Pancreas (tissue), 10 donors: Measurements from ENCODE around the gene SH3YL1. TPM values are rescaled to one million over a fixed set of nuclear protein-coding genes. Genes with fewer than 3 reads are reported as not detected.

ENCODE experiments used
- ATAC-seq, 4 donors: fragments of 200-7000 bp; cut with Tn5 transposase; one replicate each; pipeline versions ENCODE4 v1.8.0 to v1.9.1; 2020; ENCODE audit warnings: mild to moderate bottlenecking in 4 of 4, moderate library complexity in 4 of 4
- DNase-seq, 6 donors: peaks; one replicate each; pipeline ENCODE4 v3.0.0-alpha.2; 2020
- FAIRE-seq: peaks from 2 replicates; lab custom pipeline; 2012; peaks lifted over from hg19 to GRCh38; lab: Jason Lieb, UNC
- H3K27ac ChIP-seq, 4 donors: fragments of 200-600 bp; sonication (generic); 1 replicate in 3 of 4; 2 replicates in 1 of 4; pipeline versions ENCODE4 v1.5.0 to v1.8.0; 2020
- H3K27me3 ChIP-seq, 4 donors: fragments of 200-600 bp; one replicate each; pipeline ENCODE4 v1.8.0; 2021
- H3K36me3 ChIP-seq, 3 donors: fragments of 200-600 bp; sonication (generic) in 1 of 3; one replicate each; pipeline versions ENCODE4 v1.5.0 to v1.8.0; 2020 to 2021
- H3K4me1 ChIP-seq, 3 donors: fragments of 200-600 bp; one replicate each; pipeline ENCODE4 v1.8.0; 2021
- H3K4me3 ChIP-seq, 4 donors: fragments of 200-600 bp; sonication (generic) in 2 of 4; one replicate each; pipeline versions ENCODE4 v1.5.0 to v1.8.0; 2020 to 2021
- H3K9me3 ChIP-seq, 4 donors: fragments of 200-600 bp; one replicate each; pipeline ENCODE4 v1.8.0; 2021
- WGBS, 2 donors: extraction: QIAGEN DNeasy Blood & Tissue Kit; methylation state at CpG; one replicate each; pipeline ENCODE4 v1.1.7; 2013; 5-methylcytosine and 5-hydroxymethylcytosine counted together
- intact Hi-C, 3 donors: fragments of 100-400 bp; cut with DNase I; formaldehyde crosslinking; loops; one replicate each; pipeline versions ENCODE4 v1.11.1 to v1.14.2; 2022
- polyA plus RNA-seq, 2 donors: library from polyadenylated mRNA; stranded (reverse); fragments of 200-250 nt; gene quantifications; one replicate each; pipeline ENCODE4 v1.2.3, GENCODE V29; 2013
- total RNA-seq, 6 donors: library from RNA; stranded (reverse); fragmentation: NEBNext Ultra II Directional in 4 of 6; extraction: Animal tissue kit (Norgen Biotek cat#: 25700) in 4 of 6; gene quantifications; one replicate each; pipeline versions ENCODE4 v1.2.1 to v1.2.4, GENCODE V29; 2021 to 2023
- TF ChIP-seq, protein P1 (sequence below), 4 donors: fragments of 200-600 bp; sonication (generic) in 3 of 4; IDR thresholded peaks; one replicate each; pipeline versions ENCODE4 v1.5.0 to v1.8.0; 2021; ENCODE audit warnings: antibody characterized with exemption in 4 of 4
- donor health status: healthy with polysubstance abuse.
- donor health status: DM: no; HTN: no; CAD: no; lungs with moderate emphysema.
- donor health status: DM: no; HTN: no; CAD: no.
- donor health status: control.
- donor health status: control.
- donor health status: Bipolar disorder and iron deficiency.
- donor health status: DM: yes; HTN: yes; CAD: no.
- donor health status: DM: no; HTN: no; CAD: no.
- donor health status: DM: no; HTN: no; CAD: no.
- donor health status: DM: yes; HTN: yes; CAD: no.

Gene SH3YL1
- 100 to 1,000 TPM in 4 of 6 donors, 10 to 100 TPM in 2; 63.7 to 134 (median 118) TPM for total RNA-seq
- polyA plus RNA-seq, result 100 to 1,000 TPM; 110 to 162 TPM

DNA sequence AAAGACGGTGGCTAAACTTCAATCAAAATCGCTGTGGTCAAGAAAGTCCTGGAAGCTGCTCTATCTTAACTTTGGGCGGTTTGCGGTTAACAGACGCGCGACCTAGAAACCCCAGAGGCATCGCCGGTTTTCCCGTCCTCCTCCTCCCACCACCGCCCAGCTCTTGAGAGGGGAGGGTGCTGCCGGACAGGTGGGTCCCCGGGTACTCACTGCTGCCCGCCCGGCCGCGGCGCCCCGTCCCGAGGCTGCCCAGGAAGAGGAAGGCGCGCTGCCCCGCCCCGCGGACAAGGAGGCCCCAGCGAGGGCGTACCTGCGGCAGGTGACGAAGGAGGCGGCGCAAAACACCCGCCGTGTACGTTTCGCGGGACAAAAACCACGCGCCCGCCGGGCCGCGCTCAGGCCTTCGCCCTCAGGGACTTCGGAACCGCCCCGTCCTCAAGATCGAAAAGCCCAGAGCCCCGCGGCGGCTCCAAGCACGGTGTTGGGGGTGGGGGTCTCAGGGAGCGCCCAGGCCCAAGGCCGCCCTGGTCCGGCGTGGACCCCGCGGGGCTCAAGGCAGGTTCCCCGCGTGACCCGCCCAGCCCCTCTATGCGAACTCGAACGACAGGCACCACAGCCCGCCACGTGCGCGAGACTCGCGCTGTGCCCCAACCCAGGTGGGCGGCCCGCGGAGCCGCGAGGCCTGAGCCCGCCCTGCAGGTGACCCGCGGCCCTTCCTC is at the start of gene SH3YL1:
TSS of gene SH3YL1 (minus strand) at position 259 of the 719 bp plus-strand sequence. CDS start at position 211, 48 bp downstream.
- TF ChIP-seq, protein P1, sequence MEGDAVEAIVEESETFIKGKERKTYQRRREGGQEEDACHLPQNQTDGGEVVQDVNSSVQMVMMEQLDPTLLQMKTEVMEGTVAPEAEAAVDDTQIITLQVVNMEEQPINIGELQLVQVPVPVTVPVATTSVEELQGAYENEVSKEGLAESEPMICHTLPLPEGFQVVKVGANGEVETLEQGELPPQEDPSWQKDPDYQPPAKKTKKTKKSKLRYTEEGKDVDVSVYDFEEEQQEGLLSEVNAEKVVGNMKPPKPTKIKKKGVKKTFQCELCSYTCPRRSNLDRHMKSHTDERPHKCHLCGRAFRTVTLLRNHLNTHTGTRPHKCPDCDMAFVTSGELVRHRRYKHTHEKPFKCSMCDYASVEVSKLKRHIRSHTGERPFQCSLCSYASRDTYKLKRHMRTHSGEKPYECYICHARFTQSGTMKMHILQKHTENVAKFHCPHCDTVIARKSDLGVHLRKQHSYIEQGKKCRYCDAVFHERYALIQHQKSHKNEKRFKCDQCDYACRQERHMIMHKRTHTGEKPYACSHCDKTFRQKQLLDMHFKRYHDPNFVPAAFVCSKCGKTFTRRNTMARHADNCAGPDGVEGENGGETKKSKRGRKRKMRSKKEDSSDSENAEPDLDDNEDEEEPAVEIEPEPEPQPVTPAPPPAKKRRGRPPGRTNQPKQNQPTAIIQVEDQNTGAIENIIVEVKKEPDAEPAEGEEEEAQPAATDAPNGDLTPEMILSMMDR (IDR thresholded peaks at IDR 0.05), result no peak
- DNase-seq, result peak; percentile 81 to 94 (median 86)
- Histone ChIP-seq H3K4me1 (peaks cover 11 to 44% (median 29%) of the 10 kb centered on the region in 3 donors), H3K9me3 (no peaks in the 10 kb centered on the region), H3K36me3 (no peaks in the 10 kb centered on the region), H3K27me3 (no peaks in the 10 kb centered on the region), H3K4me3 (peak within 1 kb of the TSS; percentile 59 to 94 (median 82)), H3K27ac (peak within 1 kb of the TSS; percentile 97 to 99 (median 98))
- intact Hi-C loops, result no loop called here
- 0 to 1% methylated on average over 58 to 77 of the region's 77 CpGs for WGBS, 2 donors
- peak; percentile 78 to 85 (median 82) for ATAC-seq
- no peak for FAIRE-seq

GRCh38 chr2:310994-311393 is 47.2 kb upstream of the SH3YL1 start:
- intact Hi-C loops, result no loop called here
- H3K9me3 ChIP-seq, result no peaks in the 10 kb centered on the region
- no peaks in the 10 kb centered on the region for H3K27me3 ChIP-seq
- H3K36me3 ChIP-seq, result no peaks in the 10 kb centered on the region
- H3K27ac ChIP-seq, result no peak overlapping the region
- ATAC-seq (no peak), FAIRE-seq (no peak), DNase-seq (no peak)
- H3K4me3 ChIP-seq, result no peak overlapping the region
- H3K4me1 ChIP-seq, result no peaks in the 10 kb centered on the region
- 60 to 67% methylated on average over 5 of the region's 5 CpGs for WGBS, 2 donors
- TF ChIP-seq, protein P1 (IDR thresholded peaks at IDR 0.05), result no peak

GRCh38 chr2:309954-310510 is 46.2 kb upstream of the SH3YL1 start:
- Histone ChIP-seq H3K27ac (no peak overlapping the region), H3K9me3 (no peaks in the 10 kb centered on the region), H3K27me3 (no peaks in the 10 kb centered on the region), H3K4me1 (no peaks in the 10 kb centered on the region), H3K4me3 (no peak overlapping the region), H3K36me3 (no peaks in the 10 kb centered on the region)
- ATAC-seq (no peak), FAIRE-seq (no peak), DNase-seq (no peak)
- TF ChIP-seq, protein P1 (IDR thresholded peaks at IDR 0.05), result no peak
- intact Hi-C loops, result no loop called here
- WGBS, 2 donors, result 73% methylated on average over 10 of the region's 10 CpGs

DNA sequence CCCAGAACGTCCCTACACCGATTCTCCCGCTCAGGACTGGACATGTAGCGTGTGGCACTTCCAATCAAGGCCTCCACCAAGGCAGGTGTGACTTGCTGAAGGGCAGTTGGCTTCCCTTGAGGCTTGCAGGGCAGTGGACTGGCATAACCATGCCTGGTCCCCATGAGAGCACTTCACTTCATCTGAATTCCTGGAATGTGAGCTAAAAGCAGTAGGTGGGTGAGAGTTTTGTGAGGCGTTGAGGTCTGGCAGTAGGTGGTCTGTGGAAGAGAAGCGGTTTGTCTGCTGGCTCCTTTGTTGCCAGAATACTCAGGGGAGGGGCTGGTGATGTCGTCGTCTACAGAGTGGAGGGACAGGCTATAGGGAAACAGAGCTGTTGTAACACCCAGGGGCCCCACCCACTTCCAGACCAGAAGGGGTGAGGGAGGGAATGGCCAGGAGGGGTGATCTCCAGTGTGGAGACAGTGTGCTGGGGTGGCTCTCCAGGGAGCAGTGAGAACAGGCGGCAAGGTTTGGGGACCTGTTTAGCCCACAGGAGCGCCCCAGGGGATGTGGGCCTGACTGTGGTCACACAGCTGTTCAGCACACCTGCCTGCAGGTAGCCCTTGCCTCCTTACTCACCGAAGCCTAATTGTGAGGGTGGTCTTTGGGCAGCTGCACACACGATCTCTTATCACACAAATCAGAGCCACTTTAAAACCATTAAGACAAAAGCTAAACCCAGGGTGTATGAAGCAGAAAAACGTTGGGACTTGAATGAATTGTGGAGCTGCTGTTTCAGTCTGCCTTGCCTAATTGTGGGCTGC is 45.5 kb upstream of the SH3YL1 start:
- ATAC-seq (no peak), FAIRE-seq (no peak), DNase-seq (no peak)
- no peaks in the 10 kb centered on the region for H3K4me1 ChIP-seq
- H3K4me3 ChIP-seq, result no peak overlapping the region
- intact Hi-C loops, result no loop called here
- TF ChIP-seq, protein P1 (IDR thresholded peaks at IDR 0.05), result no peak
- H3K27ac ChIP-seq, result no peak overlapping the region
- 69 to 73% methylated on average over 13 of the region's 13 CpGs for WGBS, 2 donors
- H3K27me3 ChIP-seq, result no peaks in the 10 kb centered on the region
- H3K36me3 ChIP-seq, result no peaks in the 10 kb centered on the region
- H3K9me3 ChIP-seq, result no peaks in the 10 kb centered on the region
